A673 (cell line): ENCODE results near the gene NRXN3.

ENCODE experiments used
- EZH2 ChIP-seq: fragments of 200-600 bp; sonication (generic); IDR thresholded peaks from 2 replicates; pipeline ENCODE4 v1.6.1; 2017; ENCODE audit warnings: borderline replicate concordance, low read depth, mild to moderate bottlenecking, mixed read lengths, antibody characterized with exemption, low read length; ENCODE audit not compliant: poor library complexity, severe bottlenecking
- TF ChIP-seq, protein P1 (sequence below): fragments of 300-800, 200-600 bp; sonication (generic); conservative IDR thresholded peaks from 2 replicates; pipeline ENCODE4 v1.5.1; 2017; ENCODE audit warnings: low read depth, mild to moderate bottlenecking, antibody characterized with exemption, low read length, moderate library complexity, mixed read lengths

DNA sequence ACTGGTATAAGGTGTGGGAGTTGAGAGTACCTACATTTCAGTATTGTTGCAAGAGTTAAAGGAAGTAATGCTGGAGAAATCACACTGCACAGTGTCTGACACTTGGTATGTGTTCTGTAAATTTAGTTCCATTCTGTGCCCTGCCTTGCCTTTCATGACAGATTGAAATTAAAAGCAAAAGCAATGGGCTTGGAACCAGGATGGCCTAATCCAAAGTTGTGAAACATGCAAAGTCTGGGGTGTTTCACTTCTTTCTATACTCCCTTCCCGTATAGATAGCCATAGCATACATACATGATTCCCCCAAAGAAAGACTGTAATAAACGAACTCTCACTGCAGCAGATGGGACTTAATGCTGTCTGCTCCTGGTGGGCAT, 281.1 kb downstream of the NRXN3 start:
- TF ChIP-seq, protein P1, sequence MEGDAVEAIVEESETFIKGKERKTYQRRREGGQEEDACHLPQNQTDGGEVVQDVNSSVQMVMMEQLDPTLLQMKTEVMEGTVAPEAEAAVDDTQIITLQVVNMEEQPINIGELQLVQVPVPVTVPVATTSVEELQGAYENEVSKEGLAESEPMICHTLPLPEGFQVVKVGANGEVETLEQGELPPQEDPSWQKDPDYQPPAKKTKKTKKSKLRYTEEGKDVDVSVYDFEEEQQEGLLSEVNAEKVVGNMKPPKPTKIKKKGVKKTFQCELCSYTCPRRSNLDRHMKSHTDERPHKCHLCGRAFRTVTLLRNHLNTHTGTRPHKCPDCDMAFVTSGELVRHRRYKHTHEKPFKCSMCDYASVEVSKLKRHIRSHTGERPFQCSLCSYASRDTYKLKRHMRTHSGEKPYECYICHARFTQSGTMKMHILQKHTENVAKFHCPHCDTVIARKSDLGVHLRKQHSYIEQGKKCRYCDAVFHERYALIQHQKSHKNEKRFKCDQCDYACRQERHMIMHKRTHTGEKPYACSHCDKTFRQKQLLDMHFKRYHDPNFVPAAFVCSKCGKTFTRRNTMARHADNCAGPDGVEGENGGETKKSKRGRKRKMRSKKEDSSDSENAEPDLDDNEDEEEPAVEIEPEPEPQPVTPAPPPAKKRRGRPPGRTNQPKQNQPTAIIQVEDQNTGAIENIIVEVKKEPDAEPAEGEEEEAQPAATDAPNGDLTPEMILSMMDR: no peak
- no peak for TF ChIP-seq EZH2
